ENCODE results near the gene P2RX4.
"Not testable (repeated sequence)": the region's sequence is repeated elsewhere in the genome, so short reads cannot be mapped to it uniquely, and the experiment has no call there.

P2RX4 gene

DNA sequence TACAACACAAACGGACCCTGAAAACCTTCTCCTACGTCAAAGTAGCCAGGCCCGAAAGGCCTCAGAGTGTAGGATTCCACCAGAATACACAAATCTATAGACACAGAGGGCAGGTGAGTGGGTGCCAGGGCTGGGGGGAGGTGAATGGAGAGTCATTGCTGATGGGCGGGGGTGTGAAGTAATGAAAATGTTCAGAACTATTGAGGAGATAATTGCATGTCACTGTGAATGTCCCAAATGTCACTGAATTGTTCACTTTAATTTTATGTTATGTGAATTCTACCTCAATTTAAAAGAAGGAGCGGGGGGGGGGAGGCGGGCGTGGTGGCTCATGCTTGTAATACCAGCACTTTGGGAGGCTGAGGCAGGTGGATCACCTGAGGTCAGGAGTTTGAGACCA, 36.0 kb downstream of the P2RX4 start:
- no peak for DNase-seq

DNA sequence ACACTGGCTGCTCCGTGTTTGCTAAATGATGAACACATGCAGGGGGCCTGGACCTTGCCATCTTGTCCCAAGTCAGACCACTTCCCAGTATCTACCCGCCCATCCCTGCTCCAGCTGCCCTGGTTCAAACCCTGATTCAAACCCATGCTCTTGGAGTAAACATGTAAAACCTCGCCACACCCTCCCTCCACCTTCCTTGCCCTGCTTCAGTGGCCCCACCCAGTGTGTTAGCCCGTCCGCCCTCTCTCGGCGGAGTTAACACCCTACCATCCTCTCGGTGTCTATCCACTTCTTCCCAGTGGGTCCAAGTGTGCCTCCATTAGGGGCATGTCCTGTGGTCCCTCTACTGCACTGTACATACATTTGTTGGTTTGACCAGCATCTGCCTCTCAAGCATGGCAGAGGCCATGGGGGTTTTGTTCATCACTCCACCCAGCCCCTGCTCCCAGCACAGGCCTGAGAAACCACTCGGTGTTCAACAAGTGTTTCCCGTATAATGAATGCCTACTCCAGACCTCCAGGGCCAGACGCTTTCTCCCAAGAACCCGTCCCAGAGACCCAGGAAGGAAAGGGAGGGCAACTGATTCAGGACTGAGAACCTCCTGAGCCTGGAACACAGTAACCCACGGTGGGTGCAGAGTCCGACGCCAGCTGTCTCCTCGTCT, 37.1 kb downstream of the P2RX4 start:
- no peak for DNase-seq

DNA sequence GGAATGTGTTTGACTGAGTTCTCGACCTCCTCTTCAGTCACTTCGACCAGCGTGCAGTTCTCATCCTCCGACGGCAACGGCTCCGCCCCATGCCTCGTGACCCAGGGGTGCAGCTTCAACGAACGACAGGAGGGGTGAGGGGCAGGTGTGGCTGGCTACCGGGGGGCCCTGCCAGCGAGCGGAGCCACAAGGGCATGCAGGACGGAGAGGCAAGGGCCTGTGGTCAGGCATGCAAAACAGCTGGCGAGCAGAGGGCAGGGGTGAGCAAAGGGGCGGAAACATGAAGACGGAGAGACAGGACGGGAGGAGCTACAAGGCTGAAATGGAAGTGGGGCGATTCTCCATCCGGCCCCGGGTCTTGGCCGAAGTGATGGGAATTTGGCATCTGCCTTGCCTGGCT, 38.7 kb downstream of the P2RX4 start:
- no peak for DNase-seq

DNA sequence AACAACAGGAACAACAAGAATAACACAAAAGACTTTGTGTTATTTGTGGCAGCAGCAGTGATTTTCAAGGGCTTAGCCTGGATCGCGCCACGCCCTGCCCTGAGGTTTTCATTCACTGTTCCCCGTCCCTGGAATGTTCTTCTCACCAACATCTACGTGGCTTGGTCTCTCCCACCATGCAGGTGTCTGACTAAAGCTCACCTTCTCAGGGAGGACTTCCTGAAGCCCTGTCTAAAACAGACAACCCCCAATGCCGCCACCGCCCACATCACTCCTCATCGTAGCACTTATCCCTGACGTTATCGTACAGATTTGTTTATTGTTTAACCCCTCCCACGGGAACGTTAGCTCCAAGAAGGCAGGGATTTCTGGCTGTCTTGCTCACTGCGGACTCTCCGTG, 40.4 kb downstream of the P2RX4 start:
- no peak for DNase-seq

DNA sequence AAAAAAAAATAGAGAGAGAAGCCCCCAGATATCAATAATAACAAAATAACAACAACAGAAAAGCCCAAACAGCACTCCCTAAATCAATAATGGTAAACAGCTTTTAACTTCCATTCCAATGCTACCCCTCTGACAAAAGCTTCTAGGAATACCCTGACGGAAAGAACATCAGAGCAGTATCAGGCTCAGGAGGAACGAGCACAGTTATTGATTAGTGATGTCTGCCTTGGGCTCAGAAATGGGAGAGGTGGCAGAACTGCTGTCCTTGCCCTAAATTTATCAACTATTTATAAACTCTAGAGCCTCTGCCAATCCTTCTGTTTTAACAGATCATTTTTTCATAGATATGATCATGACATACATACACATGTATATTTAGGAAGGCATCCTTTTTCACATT, 41.9 kb downstream of the P2RX4 start:
- no peak for DNase-seq

DNA sequence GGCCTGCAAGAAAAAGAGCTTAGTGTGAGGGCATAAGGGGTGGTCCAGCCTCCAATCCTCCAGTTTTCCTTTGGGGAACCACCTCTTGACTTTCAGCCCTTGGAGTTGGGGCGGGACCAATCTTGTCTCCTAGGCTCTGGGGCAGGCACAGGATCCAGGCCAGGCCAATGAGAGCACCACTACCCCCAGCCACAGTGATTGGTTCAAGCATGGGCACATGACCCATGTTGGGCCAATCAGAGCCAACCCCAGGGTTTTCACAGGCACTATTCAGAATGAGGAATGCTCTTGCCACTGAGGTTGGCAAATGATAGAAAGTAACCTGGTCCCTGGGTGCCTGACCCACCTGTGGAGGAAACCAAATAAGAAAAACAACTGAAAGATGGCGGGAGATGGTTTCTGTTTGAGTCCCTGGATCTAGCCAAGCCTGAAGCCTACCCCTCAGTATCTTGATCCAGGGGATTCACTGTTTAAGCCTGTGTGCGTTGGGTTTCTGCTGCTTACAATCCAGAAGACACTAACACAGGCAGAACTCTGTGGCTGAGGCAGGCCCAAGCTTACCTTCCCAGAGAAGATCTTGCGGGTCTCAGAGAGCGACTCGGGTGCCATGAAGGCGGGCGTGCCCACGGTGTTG, 42.9 kb downstream of the P2RX4 start:
- no peak for DNase-seq

DNA sequence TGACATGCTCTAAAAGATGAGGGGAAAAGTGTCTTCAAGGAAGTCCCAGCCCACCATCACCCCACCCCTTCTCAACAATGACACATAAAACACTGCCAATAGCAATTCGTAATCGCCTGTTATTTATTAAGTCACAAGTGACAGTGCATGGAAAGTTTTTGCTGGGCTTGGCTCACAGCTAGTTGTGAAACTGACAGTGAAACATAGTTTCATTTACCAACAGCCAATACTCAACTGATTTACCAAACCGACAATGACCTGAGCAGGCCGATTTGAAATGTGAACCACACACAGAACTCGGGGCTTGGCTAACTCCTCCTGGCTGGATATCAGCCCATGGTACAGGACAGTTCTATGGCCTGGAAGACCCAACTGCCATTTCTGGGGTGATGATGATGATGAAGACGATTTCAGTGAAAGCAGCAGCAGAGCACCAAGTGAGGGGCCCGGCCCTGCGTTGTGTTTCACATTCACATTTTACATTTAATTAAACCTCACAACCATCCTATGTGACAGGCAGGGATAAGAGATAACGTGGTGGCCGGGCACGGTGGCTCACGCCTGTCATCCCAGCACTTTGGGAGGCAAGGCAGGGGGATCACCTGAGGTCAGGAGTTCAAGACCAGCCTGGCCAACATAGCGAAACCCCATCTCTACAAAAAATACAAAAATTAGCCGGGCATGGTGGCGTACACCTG, 43.9 kb downstream of the P2RX4 start:
- DNase-seq = no peak

DNA sequence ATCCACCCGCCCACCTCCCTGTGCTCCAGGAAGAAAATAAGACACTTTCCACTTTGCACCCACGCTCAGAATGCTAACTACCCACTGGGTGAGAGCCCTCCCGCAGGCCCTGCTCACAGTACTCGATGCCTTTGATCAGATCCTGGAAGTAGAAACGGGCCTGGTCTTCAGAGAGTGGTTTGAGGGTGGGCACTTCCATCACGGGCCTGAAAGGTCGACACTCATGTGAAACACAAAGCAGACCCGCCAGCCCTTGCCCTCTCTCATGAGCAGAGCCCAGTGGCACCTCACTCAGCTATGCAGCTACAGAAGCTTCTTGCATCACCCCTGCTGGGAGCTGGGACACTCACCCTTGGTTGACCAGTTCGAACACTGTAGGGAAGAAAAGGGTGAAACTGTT, 45.5 kb downstream of the P2RX4 start:
- DNase-seq = no peak

DNA sequence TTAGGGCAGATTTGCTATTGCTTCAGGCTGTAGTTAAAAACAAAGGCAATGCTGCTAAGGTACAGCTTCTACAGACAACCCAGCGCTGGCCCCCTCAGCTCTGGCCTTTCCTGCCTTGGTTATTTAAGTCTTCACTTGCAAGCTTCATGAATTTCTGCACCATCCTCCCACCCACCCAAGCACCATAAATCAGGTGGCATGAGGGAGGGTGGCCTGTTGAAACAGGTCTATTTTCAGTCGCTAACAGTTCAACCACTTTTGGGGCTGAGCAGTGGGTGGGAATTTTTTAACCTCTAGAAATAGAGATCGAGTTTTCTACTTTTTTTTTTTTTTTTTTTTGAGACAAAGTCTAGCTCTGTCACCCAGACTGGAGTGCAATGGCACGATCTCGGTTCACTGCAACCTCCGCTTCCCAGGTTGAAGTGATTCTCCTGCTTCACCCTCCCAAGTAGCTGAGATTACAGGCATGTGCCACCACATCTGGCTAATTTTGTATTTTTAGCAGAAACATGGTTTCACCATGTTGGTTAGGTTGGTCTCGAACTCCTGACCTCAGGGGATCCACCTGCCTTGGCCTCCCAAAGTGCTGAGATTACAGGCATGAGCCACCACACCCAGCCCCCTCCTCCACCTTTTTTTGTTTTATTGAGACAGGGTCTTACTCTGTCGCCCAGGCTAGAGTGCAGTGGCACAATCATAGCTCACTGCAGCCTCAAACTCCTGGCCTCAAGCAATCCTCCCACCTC, 47.9 kb downstream of the P2RX4 start:
- not testable (repeated sequence) for DNase-seq

DNA sequence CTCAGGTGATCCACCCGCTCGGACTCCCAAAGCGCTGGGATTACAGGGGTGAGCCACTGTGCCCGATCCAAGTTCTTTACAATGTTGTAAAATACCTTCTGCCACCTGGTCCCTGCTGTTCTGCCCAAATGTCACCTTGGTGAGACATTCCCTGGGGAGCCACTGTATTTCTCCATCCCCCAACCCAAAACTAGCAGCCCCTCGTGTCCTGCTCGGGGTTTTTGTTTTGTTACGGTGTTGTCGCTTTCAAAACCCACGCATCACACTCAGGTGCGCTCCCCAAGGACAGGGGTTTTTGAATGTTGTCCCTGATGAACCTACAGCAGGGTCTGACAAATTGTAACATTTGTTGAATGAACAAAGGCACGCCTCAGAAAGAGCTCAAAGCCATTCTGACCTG, 49.1 kb downstream of the P2RX4 start:
- no peak for DNase-seq

DNA sequence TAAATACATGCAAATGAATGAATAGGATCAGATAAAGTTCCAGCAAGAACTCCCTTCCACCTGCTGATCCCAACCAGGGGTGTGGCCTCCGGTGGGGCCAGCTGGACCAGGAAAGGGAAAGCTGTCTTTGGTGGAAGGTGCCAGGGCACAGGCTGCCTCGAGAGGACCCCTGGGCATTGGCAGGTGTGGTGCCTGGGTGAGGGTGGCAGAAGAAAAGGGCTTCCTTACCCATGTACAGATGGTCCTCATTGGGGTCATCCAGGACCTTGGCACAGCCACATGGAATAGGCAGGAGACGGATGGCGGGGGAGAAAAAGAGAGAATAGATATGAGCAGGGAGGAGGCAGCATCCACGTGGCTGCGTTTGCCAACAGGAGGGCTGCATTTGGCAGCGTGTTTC, 50.2 kb downstream of the P2RX4 start:
- DNase-seq = no peak

DNA sequence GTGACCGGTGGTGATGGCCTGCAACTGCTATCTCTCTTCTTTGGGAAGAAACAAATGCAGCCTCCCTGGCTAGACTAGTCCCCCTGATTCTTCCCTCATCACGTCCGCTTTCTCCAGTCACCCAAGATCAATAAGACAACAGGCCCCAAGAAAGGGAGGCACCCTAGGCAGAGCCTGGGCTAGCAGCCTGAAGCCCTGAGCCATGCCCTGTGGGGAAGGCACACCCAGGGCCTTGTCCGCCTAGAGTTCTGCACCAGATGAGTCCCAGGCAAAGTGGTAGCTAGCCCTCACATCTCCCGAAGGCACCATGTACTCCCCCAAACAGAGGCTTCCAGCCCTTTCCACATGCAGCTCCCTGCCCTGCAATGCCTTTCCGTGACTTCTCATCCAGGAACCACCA, 51.5 kb downstream of the P2RX4 start:
- no peak for DNase-seq

DNA sequence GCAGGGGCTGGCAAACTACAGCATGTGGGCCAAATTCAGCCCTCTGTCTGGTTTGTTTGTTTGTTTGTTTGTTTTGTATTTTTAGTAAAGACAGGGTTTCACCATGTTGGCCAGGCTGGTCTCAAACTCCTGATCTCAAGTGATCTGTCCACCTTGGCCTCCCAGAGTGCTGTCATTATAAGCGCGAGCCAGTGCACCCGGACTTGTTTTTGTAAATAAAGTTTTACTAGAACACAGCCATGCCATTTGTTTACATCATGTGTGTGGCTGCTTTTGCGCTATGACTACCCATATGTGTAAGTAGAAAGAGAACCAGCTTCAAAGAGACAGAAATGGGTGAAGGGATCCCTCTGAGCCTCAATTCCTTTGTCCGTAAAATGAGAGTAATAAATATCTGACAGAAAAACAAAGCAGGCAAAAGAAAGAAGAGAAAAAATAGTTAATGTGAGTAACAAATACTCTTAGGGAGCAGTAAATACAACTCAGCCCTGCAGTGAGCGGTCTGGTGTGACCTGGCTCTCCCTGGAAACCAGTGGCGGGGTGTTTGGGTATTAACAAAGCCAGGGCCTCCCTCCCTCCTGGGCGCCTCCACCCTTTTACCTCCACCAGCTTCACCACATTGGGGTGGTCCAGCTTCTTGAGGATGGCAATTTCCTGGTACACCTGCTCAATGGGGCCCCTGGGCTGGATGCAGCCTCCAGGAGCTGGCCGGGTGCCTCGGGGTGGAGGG, 53.4 kb downstream of the P2RX4 start:
- DNase-seq = no peak

DNA sequence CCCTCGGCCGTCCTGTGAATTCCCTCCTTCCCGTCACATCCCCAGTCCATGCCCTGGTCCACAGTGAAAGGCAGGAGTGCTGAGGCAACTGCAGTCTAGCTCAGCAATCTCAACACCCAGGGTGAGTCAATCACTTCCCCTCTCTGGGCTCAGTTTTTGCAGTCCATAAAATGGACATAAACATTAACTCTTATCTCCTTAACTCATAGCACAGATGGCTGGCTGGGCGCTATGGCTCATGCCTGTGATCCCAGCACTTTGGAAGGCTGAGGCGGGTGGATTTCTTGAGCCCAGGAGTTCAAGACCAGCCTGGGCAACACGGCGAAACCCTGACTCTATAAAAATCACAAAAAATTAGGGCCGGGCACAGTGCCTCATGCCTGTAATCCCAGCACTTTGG, 54.2 kb downstream of the P2RX4 start:
- DNase-seq = no peak

DNA sequence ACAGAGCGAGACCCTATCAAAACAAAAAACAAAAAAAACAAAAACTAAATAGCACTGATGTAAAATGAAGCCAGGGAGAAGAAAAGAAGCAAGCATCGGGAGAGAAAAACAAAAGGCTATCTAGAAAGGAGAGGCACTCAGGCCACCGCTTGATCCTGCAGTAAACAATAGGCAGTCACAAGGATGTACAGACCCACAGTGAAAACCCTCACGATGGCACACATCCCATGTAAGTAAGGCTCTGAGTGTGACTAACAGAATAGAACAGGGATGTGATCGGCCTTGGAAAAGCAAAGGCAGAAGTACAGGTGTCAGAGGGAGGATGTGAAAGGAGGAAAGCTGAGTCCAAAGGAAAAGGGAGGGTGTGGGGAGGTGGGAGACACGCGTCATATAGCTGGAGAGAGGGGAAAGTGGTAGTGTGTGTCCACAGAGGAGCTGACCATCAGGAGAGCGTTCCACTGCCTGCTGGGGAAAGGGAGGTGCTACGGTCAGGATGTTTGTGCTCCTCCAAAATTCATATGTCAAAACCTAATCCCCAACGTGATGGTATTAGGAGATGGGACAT, 55.1 kb downstream of the P2RX4 start:
- no peak for DNase-seq

DNA sequence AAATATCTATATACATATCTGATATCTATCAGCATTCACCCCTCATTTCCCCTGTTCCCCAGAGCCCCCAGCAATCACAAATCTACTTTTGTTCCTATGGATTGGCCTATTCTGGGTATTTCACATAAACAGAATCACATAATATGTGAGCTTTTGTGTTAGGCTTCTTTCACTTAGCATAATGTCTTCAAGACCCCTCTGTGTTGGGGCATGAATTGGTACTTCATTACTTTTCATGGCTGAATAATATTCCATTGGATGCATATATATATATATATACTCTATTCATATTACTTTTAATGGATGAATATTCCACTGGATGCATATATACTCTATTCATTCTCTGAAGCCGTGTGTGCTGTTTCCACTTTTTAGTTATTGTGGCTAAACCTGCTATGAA, 57.9 kb downstream of the P2RX4 start:
- DNase-seq = no peak

DNA sequence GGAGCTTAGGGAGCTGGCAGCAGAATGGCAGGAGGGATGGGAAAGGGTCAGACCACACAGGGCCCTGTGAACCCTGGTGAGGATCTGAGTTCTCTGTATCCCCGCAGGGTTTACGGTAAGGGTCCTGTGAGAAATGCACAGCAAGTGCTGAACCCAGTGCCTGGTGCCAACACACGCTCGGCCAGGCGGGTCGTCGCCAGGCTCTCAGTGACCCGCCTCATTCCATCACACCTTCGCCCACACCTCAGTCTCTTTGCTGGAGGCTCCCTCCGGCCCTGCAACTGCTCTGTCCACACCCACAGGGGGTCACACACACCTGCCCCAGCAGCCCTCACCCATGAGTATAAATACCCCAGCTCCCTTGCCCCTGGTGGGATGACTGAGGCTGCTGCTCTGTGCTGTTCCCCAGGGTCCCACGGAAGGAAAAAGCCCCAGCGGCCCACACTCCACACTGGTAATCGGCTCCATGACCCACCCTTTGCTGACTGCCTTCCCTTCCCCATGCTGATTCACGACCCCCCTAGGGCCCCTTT, 63.5 kb downstream of the P2RX4 start:
- DNase-seq = no peak

DNA sequence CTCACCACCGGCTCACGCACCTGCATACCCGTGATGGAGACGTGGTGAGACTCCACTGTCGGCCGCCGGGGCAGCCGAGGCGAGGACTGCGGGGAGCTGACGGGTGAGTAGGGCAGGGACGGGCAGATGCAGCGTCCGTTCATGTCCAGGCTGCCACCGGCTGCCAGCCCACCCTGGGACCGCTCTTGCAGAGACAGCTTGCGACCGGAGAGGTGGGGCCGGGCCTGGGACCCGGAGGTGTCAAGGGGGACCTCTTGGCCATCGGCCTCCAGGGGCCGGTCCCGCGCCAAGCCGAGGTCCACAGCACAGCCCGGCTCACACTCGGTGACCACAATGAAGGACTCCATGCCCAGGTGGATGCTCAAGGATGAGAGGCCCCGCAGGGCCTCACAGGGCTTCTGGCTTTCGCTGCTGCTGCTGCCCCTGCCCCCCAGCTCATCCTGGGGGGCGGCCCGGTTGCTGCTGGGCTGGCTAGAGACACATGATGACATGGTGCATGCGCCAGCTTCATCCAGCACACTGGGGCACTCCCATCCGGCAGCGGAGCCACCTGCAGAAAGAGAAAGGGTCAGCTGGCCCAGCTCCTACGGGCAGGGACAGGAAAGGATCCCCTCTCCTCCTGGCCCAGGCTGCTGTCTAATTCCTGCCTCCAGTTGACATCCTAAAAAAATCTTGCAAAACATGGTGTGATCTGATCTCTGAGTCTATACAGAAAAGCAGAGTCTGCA, 64.3 kb downstream of the P2RX4 start:
- DNase-seq = no peak

DNA sequence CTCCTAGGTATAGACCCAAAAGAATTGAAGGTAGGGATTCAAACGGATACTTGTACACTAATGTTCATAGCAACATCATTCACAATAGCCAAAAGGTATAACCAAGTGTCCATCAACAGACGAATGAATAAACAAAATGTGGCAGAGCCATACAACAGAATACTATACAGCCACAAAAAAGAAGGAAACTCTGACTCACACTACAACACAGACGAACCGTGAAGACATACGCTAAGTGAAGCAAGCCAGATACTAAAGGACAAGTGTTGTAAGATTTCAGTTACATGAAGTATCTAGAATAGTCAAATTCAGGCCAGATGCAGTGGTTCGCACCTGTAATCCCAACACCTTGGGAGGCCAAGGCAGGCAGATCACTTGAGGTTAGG, 67.4 kb downstream of the P2RX4 start:
- DNase-seq = no peak

DNA sequence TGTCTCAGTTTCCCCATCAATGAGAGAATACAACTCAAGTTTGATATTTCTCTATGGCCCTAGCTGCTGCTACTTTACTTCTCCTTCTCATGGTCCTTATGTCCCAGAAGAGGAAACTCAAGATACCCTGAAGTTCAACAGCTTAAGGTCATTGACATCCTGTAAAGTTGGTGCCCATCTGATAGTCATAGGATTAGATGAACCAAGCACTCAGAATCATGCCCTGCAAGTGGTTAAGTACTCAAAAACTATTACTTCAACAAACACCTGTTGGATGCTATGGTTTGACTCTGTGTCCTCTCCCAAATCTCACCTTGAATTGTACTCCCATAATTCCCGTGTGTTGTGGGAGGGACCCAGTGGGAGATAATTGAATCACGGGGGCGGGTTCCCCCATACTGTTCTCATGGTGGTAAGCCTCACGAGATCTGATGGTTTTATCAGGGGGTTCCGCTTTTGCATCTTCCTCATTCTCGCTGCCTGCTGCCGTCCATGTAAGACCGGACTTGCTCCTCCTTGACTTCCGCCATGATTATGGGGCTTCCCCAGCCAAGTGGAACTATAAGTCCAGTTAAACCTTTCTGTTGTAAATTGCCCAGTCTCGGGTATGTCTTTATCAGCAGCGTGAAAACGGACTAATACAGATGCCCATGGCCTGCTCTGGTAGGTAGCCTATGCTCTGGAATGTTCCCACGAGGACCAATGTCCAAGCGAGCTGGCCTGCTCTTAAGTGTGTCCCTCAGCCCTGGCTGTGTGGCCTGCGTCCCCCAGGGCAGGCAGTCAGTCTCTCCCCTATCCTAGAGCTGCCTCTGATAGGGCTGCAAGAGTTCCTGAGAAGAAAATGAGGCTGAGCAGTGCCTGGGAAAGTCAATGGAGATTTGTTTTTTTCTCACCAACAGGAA, 68.5 kb downstream of the P2RX4 start:
- no peak for DNase-seq

DNA sequence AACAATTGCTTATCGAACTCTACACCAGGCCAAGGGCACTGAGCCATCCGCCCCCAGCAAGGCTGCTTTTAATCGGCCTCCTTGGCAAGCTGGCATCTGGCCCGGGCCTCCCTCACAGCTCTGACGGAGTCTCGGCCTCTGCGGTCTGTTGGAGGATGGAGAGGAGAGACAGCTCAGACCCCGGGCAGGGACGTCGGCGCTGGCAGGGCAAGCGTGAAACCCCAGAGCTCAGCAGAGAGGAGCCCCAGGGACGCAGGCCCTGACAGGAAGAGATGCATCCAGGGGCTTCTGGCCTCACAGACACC, 69.1 kb downstream of the P2RX4 start:
- DNase-seq = no peak
